ENCODE results near the gene KLF13.

The KLF13 gene

GRCh38 chr15:31367021-31367729, 40.5 kb downstream of the KLF13 start:
- Histone ChIP-seq H3K4me1 (peaks cover 11% of the 10 kb centered on the region), H3K4me3 (no peak overlapping the region), H3K9me3 (no peaks in the 10 kb centered on the region), H3K27me3 (ENCODE audit: low read depth) (no peaks in the 10 kb centered on the region), H3K36me3 (replicated peaks) (no peaks in the 10 kb centered on the region)
- DNase-seq (ENCODE audit: low spot score in 2 of 2), result no peak
- in situ Hi-C loops (cut with MboI; ENCODE audit: low sequenced_read_pairs), result no loop called here

- no peaks in the 10 kb centered on the region; the same call in 1 of the 2 replicates for H3K9me3 ChIP-seq
- peaks cover 10% of the 10 kb centered on the region for H3K4me1 ChIP-seq
- in situ Hi-C loops (cut with MboI; ENCODE audit: low sequenced_read_pairs), result no loop called here
- H3K27me3 ChIP-seq (ENCODE audit: low read depth), result no peaks in the 10 kb centered on the region
- no peaks in the 10 kb centered on the region for H3K36me3 ChIP-seq (replicated peaks)
- DNase-seq (ENCODE audit: low spot score in 2 of 2), result no peak
- H3K4me3 ChIP-seq, result no peak overlapping the region
Observed at GRCh38 chr15:31367730-31368344, 41.2 kb downstream of the KLF13 start.

- Histone ChIP-seq H3K27me3 (ENCODE audit: low read depth) (no peaks in the 10 kb centered on the region), H3K36me3 (replicated peaks) (no peaks in the 10 kb centered on the region), H3K4me3 (no peak overlapping the region), H3K9me3 (no peaks in the 10 kb centered on the region; the same call in 1 of the 2 replicates), H3K4me1 (peaks cover 10% of the 10 kb centered on the region)
- in situ Hi-C loops (cut with MboI; ENCODE audit: low sequenced_read_pairs), result no loop called here
- DNase-seq (ENCODE audit: low spot score in 2 of 2), result no peak
Observed at GRCh38 chr15:31369727-31370126, 43.1 kb downstream of the KLF13 start.

GRCh38 chr15:31371520-31372240, 45.0 kb downstream of the KLF13 start:
- Histone ChIP-seq H3K4me1 (peaks cover 1% of the 10 kb centered on the region; the same call in 1 of the 2 replicates), H3K27me3 (ENCODE audit: low read depth) (no peaks in the 10 kb centered on the region), H3K4me3 (no peak overlapping the region), H3K9me3 (no peaks in the 10 kb centered on the region; the same call in 1 of the 2 replicates), H3K36me3 (replicated peaks) (no peaks in the 10 kb centered on the region)
- DNase-seq (ENCODE audit: low spot score in 2 of 2), result no peak
- in situ Hi-C loops (cut with MboI; ENCODE audit: low sequenced_read_pairs), result no loop called here

GRCh38 chr15:31372635-31373091, 46.0 kb downstream of the KLF13 start:
- no peaks in the 10 kb centered on the region for H3K4me1 ChIP-seq
- H3K36me3 ChIP-seq (replicated peaks), result no peaks in the 10 kb centered on the region
- H3K27me3 ChIP-seq (ENCODE audit: low read depth), result no peaks in the 10 kb centered on the region
- H3K4me3 ChIP-seq, result no peak overlapping the region
- peak in 1 of 2 experiments; percentile 52 for DNase-seq (ENCODE audit: low spot score in 2 of 2)
- in situ Hi-C loops (cut with MboI; ENCODE audit: low sequenced_read_pairs), result no loop called here
- H3K9me3 ChIP-seq, result no peaks in the 10 kb centered on the region; the same call in 1 of the 2 replicates

GRCh38 chr15:31373096-31373865, 46.6 kb downstream of the KLF13 start:
- in situ Hi-C loops (cut with MboI; ENCODE audit: low sequenced_read_pairs), result no loop called here
- Histone ChIP-seq H3K27me3 (ENCODE audit: low read depth) (no peaks in the 10 kb centered on the region), H3K36me3 (replicated peaks) (no peaks in the 10 kb centered on the region), H3K9me3 (no peaks in the 10 kb centered on the region; the same call in 1 of the 2 replicates), H3K4me1 (no peaks in the 10 kb centered on the region), H3K4me3 (no peak overlapping the region)
- no peak for DNase-seq (ENCODE audit: low spot score in 2 of 2)

- Histone ChIP-seq H3K4me1 (no peaks in the 10 kb centered on the region), H3K9me3 (no peaks in the 10 kb centered on the region; the same call in 1 of the 2 replicates), H3K4me3 (no peak overlapping the region), H3K36me3 (replicated peaks) (no peaks in the 10 kb centered on the region), H3K27me3 (ENCODE audit: low read depth) (no peaks in the 10 kb centered on the region)
- DNase-seq (ENCODE audit: low spot score in 2 of 2), result no peak
- in situ Hi-C loops (cut with MboI; ENCODE audit: low sequenced_read_pairs), result no loop called here
Observed at GRCh38 chr15:31373970-31374369, 47.3 kb downstream of the KLF13 start.

GRCh38 chr15:31374489-31374888, 47.9 kb downstream of the KLF13 start:
- DNase-seq (ENCODE audit: low spot score in 2 of 2), result no peak

GRCh38 chr15:31374986-31375385, 48.4 kb downstream of the KLF13 start:
- in situ Hi-C loops (cut with MboI; ENCODE audit: low sequenced_read_pairs), result no loop called here
- H3K36me3 ChIP-seq (replicated peaks), result no peaks in the 10 kb centered on the region
- no peak overlapping the region for H3K4me3 ChIP-seq
- no peak for DNase-seq (ENCODE audit: low spot score in 2 of 2)
- H3K9me3 ChIP-seq, result no peaks in the 10 kb centered on the region; the same call in 1 of the 2 replicates
- H3K4me1 ChIP-seq, result no peaks in the 10 kb centered on the region
- H3K27me3 ChIP-seq (ENCODE audit: low read depth), result no peaks in the 10 kb centered on the region

More at GRCh38 chr15:31374489-31374888, 47.9 kb downstream of the KLF13 start:
- H3K4me3 ChIP-seq, result no peak overlapping the region
- H3K27me3 ChIP-seq (ENCODE audit: low read depth), result no peaks in the 10 kb centered on the region
- H3K36me3 ChIP-seq (replicated peaks), result no peaks in the 10 kb centered on the region
- in situ Hi-C loops (cut with MboI; ENCODE audit: low sequenced_read_pairs), result no loop called here
- H3K4me1 ChIP-seq, result no peaks in the 10 kb centered on the region
- no peaks in the 10 kb centered on the region; the same call in 1 of the 2 replicates for H3K9me3 ChIP-seq

GRCh38 chr15:31375772-31376171, 49.1 kb downstream of the KLF13 start:
- no peak for DNase-seq (ENCODE audit: low spot score in 2 of 2)
- H3K36me3 ChIP-seq (replicated peaks), result no peaks in the 10 kb centered on the region
- no peak overlapping the region for H3K4me3 ChIP-seq
- H3K4me1 ChIP-seq, result no peaks in the 10 kb centered on the region
- H3K9me3 ChIP-seq, result no peaks in the 10 kb centered on the region; the same call in 1 of the 2 replicates
- in situ Hi-C loops (cut with MboI; ENCODE audit: low sequenced_read_pairs), result no loop called here
- H3K27me3 ChIP-seq (ENCODE audit: low read depth), result no peaks in the 10 kb centered on the region

GRCh38 chr15:31376511-31376910, 49.9 kb downstream of the KLF13 start:
- Histone ChIP-seq H3K36me3 (replicated peaks) (no peaks in the 10 kb centered on the region), H3K4me3 (no peak overlapping the region), H3K27me3 (ENCODE audit: low read depth) (no peaks in the 10 kb centered on the region), H3K4me1 (no peaks in the 10 kb centered on the region), H3K9me3 (no peaks in the 10 kb centered on the region; the same call in 1 of the 2 replicates)
- in situ Hi-C loops (cut with MboI; ENCODE audit: low sequenced_read_pairs), result no loop called here
- DNase-seq (ENCODE audit: low spot score in 2 of 2), result no peak

- no peak overlapping the region for H3K4me3 ChIP-seq
- H3K36me3 ChIP-seq (replicated peaks), result no peaks in the 10 kb centered on the region
- no peak for DNase-seq (ENCODE audit: low spot score in 2 of 2)
Observed at GRCh38 chr15:31377030-31377429, 50.4 kb downstream of the KLF13 start.

GRCh38 chr15:31378363-31378903, 51.8 kb downstream of the KLF13 start:
- in situ Hi-C loops (cut with MboI; ENCODE audit: low sequenced_read_pairs), result no loop called here
- Histone ChIP-seq H3K9me3 (no peaks in the 10 kb centered on the region), H3K36me3 (replicated peaks) (no peaks in the 10 kb centered on the region), H3K27me3 (ENCODE audit: low read depth) (no peaks in the 10 kb centered on the region), H3K4me1 (no peaks in the 10 kb centered on the region), H3K4me3 (no peak overlapping the region)
- DNase-seq (ENCODE audit: low spot score in 2 of 2), result no peak

More at GRCh38 chr15:31377030-31377429, 50.4 kb downstream of the KLF13 start:
- Histone ChIP-seq H3K9me3 (no peaks in the 10 kb centered on the region; the same call in 1 of the 2 replicates), H3K27me3 (ENCODE audit: low read depth) (no peaks in the 10 kb centered on the region), H3K4me1 (no peaks in the 10 kb centered on the region)
- in situ Hi-C loops (cut with MboI; ENCODE audit: low sequenced_read_pairs), result no loop called here

Data from HAP-1 (cell line).